RWPE2 (cell line): ENCODE results near the gene TMEM9.

ENCODE experiments used
- ATAC-seq: fragments of 200-7000 bp; cut with Tn5 transposase; 3 replicates; pipeline ENCODE4 v1.9.1; 2021; ENCODE audit warnings: low read depth
- DNase-seq: peaks from one replicate; pipeline ENCODE4 v3.0.0-alpha.2; 2020; ENCODE audit warnings: low spot score
- H3K27ac ChIP-seq: fragments of 450-650 bp; 2 replicates; pipeline ENCODE4 v1.5.1; 2017; ENCODE audit warnings: mild to moderate bottlenecking; ENCODE audit not compliant: poor library complexity, severe bottlenecking
- H3K27me3 ChIP-seq: fragments of 250-450 bp; sonication (Bioruptor Pico); 2 replicates; pipeline ENCODE4 v1.5.1; 2021; ENCODE audit warnings: mild to moderate bottlenecking, moderate library complexity; ENCODE audit not compliant: insufficient read depth, poor library complexity, severe bottlenecking
- H3K36me3 ChIP-seq: fragments of 250-450 bp; sonication (Bioruptor Pico); 2 replicates; pipeline ENCODE4 v1.5.1; 2020; ENCODE audit warnings: low read depth, mild to moderate bottlenecking, moderate library complexity
- H3K4me1 ChIP-seq: fragments of 250-450 bp; sonication (Bioruptor Pico); 2 replicates; pipeline ENCODE4 v1.5.1; 2021; ENCODE audit warnings: mild to moderate bottlenecking, moderate library complexity; ENCODE audit not compliant: insufficient read depth, poor library complexity, severe bottlenecking
- H3K4me3 ChIP-seq: fragments of 250-450 bp; sonication (Bioruptor Pico); 2 replicates; pipeline ENCODE4 v1.5.1; 2021; ENCODE audit warnings: mild to moderate bottlenecking, moderate library complexity; ENCODE audit not compliant: severe bottlenecking
- H3K9me3 ChIP-seq: fragments of 250-450 bp; sonication (Bioruptor Pico); 2 replicates; pipeline ENCODE4 v1.5.1; 2021; ENCODE audit warnings: mild to moderate bottlenecking, moderate library complexity; ENCODE audit not compliant: severe bottlenecking
- CTCF ChIP-seq: fragments of 450-650 bp; IDR thresholded peaks from one replicate; pipeline ENCODE4 v1.5.1; 2017; ENCODE audit warnings: mild to moderate bottlenecking, moderate library complexity; ENCODE audit not compliant: poor library complexity, severe bottlenecking

The TMEM9 gene

GRCh38 chr1:201113451-201114244, 40.6 kb downstream of the TMEM9 start:
- Histone ChIP-seq H3K9me3 (no peaks in the 10 kb centered on the region), H3K27me3 (no peaks in the 10 kb centered on the region), H3K27ac (no peak overlapping the region), H3K36me3 (no peaks in the 10 kb centered on the region), H3K4me3 (peak overlapping the region; percentile 41), H3K4me1 (no peaks in the 10 kb centered on the region)
- ATAC-seq (no peak), DNase-seq (no peak)
- no peak for TF ChIP-seq CTCF

GRCh38 chr1:201112926-201113325, 41.3 kb downstream of the TMEM9 start:
- TF ChIP-seq CTCF = no peak
- Histone ChIP-seq H3K27me3 (no peaks in the 10 kb centered on the region), H3K36me3 (no peaks in the 10 kb centered on the region), H3K4me1 (no peaks in the 10 kb centered on the region), H3K4me3 (no peak overlapping the region), H3K27ac (no peak overlapping the region), H3K9me3 (no peaks in the 10 kb centered on the region)
- DNase-seq = no peak
- no peak for ATAC-seq

- Histone ChIP-seq H3K27me3 (no peaks in the 10 kb centered on the region), H3K9me3 (no peaks in the 10 kb centered on the region), H3K36me3 (no peaks in the 10 kb centered on the region), H3K4me1 (no peaks in the 10 kb centered on the region), H3K4me3 (no peak within 1 kb of the TSS), H3K27ac (no peak within 1 kb of the TSS)
- no peak for ATAC-seq
- no peak for DNase-seq
- no peak for TF ChIP-seq CTCF
These were observed 42.0 kb downstream of the TMEM9 start, which contains the start of gene CACNA1S for GRCh38 chr1:201112173-201112731. TSS of gene CACNA1S (minus strand) at chr1:201112426. CDS start at chr1:201112339, 87 bp downstream.

- Histone ChIP-seq H3K36me3 (no peaks in the 10 kb centered on the region), H3K4me3 (no peak overlapping the region), H3K9me3 (no peaks in the 10 kb centered on the region), H3K27me3 (no peaks in the 10 kb centered on the region), H3K27ac (no peak overlapping the region), H3K4me1 (no peaks in the 10 kb centered on the region)
- no peak for TF ChIP-seq CTCF
- ATAC-seq (no peak), DNase-seq (no peak)
These were observed 42.6 kb downstream of the TMEM9 start for GRCh38 chr1:201111672-201112071.

GRCh38 chr1:201111156-201111555, 43.1 kb downstream of the TMEM9 start:
- no peaks in the 10 kb centered on the region for H3K36me3 ChIP-seq
- no peaks in the 10 kb centered on the region for H3K27me3 ChIP-seq
- H3K4me3 ChIP-seq = no peak overlapping the region
- no peak for TF ChIP-seq CTCF
- DNase-seq (no peak), ATAC-seq (no peak)
- no peaks in the 10 kb centered on the region for H3K9me3 ChIP-seq
- no peaks in the 10 kb centered on the region for H3K4me1 ChIP-seq
- H3K27ac ChIP-seq = no peak overlapping the region
